WTC11 (cell line): Measurements from ENCODE around the gene CFAP57. TPM values are rescaled to one million over a fixed set of nuclear protein-coding genes. Genes with fewer than 3 reads are reported as not detected.
A peak's percentile ranks its signal among the peaks of the same experiment; 100 is the strongest.

Source experiments
- ATAC-seq: fragments of 200-7000 bp; cut with Tn5 transposase; 2 replicates; pipeline ENCODE4 v1.10.0; 2021; ENCODE audit warnings: mild to moderate bottlenecking, moderate library complexity
- CTCF ChIA-PET: fragments of 300-600 bp; sonication (Branson Sonifier 250); formaldehyde crosslinking; loops from one replicate; lab custom pipeline; 2021; ENCODE audit warnings: antibody characterized with exemption; lab: Charles Lee
- POLR2A ChIA-PET: fragments of 350-600 bp; sonication (Branson Sonifier 250); formaldehyde crosslinking; loops from one replicate; lab custom pipeline; 2021; ENCODE audit warnings: antibody characterized with exemption; lab: Charles Lee
- DNase-seq: peaks from one replicate; pipeline ENCODE4 v3.0.0; 2021; ENCODE audit warnings: low spot score
- H3K27ac Mint-ChIP-seq: 2 replicates; pipeline ENCODE4 v1.8.0; 2021; ENCODE audit warnings: mixed read lengths
- H3K27me3 Mint-ChIP-seq: 2 replicates; pipeline ENCODE4 v1.8.0; 2021; ENCODE audit warnings: low read depth, mild to moderate bottlenecking, moderate library complexity, mixed read lengths
- H3K36me3 Mint-ChIP-seq: 2 replicates; pipeline ENCODE4 v1.8.0; 2021; ENCODE audit warnings: mixed read lengths
- H3K4me1 Mint-ChIP-seq: 2 replicates; pipeline ENCODE4 v1.8.0; 2022; ENCODE audit warnings: mixed read lengths
- H3K4me3 Mint-ChIP-seq: 2 replicates; pipeline ENCODE4 v1.8.0; 2021; ENCODE audit warnings: mild to moderate bottlenecking, moderate library complexity, mixed read lengths
- H3K9me3 Mint-ChIP-seq: 2 replicates; pipeline ENCODE4 v1.8.0; 2021; ENCODE audit warnings: mixed read lengths
- CREB1 ChIP-seq: sonication (generic); formaldehyde crosslinking; IDR thresholded peaks from 2 replicates; pipeline ENCODE4 v1.8.0; 2023; ENCODE audit warnings: mild to moderate bottlenecking, missing genetic modification reagents
- CREM ChIP-seq: sonication (generic); formaldehyde crosslinking; IDR thresholded peaks from 2 replicates; pipeline ENCODE4 v1.8.1; 2022; ENCODE audit warnings: mild to moderate bottlenecking, missing genetic modification reagents, moderate library complexity
- ELF4 ChIP-seq: sonication (generic); formaldehyde crosslinking; IDR thresholded peaks from 2 replicates; pipeline ENCODE4 v1.8.1; 2022; ENCODE audit warnings: low read depth, mild to moderate bottlenecking, moderate library complexity, missing genetic modification reagents
- FOXJ3 ChIP-seq: sonication (generic); formaldehyde crosslinking; IDR thresholded peaks from 2 replicates; pipeline ENCODE4 v1.9.0; 2021; ENCODE audit warnings: missing genetic modification reagents, mild to moderate bottlenecking, borderline replicate concordance
- NFE2L1 ChIP-seq: sonication (generic); formaldehyde crosslinking; IDR thresholded peaks from 2 replicates; pipeline ENCODE4 v1.8.1; 2023; ENCODE audit warnings: missing genetic modification reagents
- NFYB ChIP-seq: sonication (generic); formaldehyde crosslinking; conservative IDR thresholded peaks from 2 replicates; pipeline ENCODE4 v1.8.0; 2022; ENCODE audit warnings: low read depth, missing genetic modification reagents
- PRRX2 ChIP-seq: fragments of 250-450 bp; sonication (Bioruptor Pico); IDR thresholded peaks from 2 replicates; pipeline ENCODE4 v1.8.0; 2021; ENCODE audit warnings: mild to moderate bottlenecking
- RORB ChIP-seq: fragments of 250-450 bp; sonication (Bioruptor Pico); IDR thresholded peaks from 2 replicates; pipeline ENCODE4 v1.9.0; 2021; ENCODE audit warnings: mild to moderate bottlenecking
- SOX15 ChIP-seq: fragments of 250-450 bp; sonication (Bioruptor Pico); IDR thresholded peaks from 2 replicates; pipeline ENCODE4 v1.9.0; 2021; ENCODE audit warnings: mild to moderate bottlenecking
- SP1 ChIP-seq: sonication (generic); formaldehyde crosslinking; conservative IDR thresholded peaks from 2 replicates; pipeline ENCODE4 v1.8.1; 2022; ENCODE audit warnings: missing genetic modification reagents
- ZNF219 ChIP-seq: sonication (generic); formaldehyde crosslinking; IDR thresholded peaks from 2 replicates; pipeline ENCODE4 v1.8.0; 2023; ENCODE audit warnings: missing genetic modification reagents, mild to moderate bottlenecking, borderline replicate concordance
- ZNF317 ChIP-seq: sonication (generic); formaldehyde crosslinking; IDR thresholded peaks from 2 replicates; pipeline ENCODE4 v1.8.1; 2023; ENCODE audit warnings: low read depth, mild to moderate bottlenecking, moderate library complexity, missing genetic modification reagents, borderline replicate concordance
- total RNA-seq: library from RNA; stranded (reverse); gene quantifications from 3 replicates; pipeline ENCODE4 v1.2.3, GENCODE V29; 2021
- TF ChIP-seq, protein P1 (sequence below): sonication (generic); formaldehyde crosslinking; IDR thresholded peaks from 2 replicates; pipeline ENCODE4 v1.8.0; 2023; ENCODE audit warnings: missing genetic modification reagents
- TF ChIP-seq, protein P2 (sequence below): fragments of 200-600 bp; IDR thresholded peaks from 2 replicates; pipeline ENCODE4 v1.8.0; 2022; ENCODE audit warnings: antibody characterized with exemption
- TF ChIP-seq, protein P3 (sequence below): sonication (generic); formaldehyde crosslinking; IDR thresholded peaks from 2 replicates; pipeline ENCODE4 v1.8.1; 2023; ENCODE audit warnings: mild to moderate bottlenecking, moderate library complexity, missing genetic modification reagents
- TF ChIP-seq, protein P4 (sequence below): fragments of 250-450 bp; sonication (Bioruptor Pico); IDR thresholded peaks from 2 replicates; pipeline ENCODE4 v1.9.0; 2021; ENCODE audit warnings: mild to moderate bottlenecking
- TF ChIP-seq, protein P5 (sequence below): sonication (generic); formaldehyde crosslinking; IDR thresholded peaks from 2 replicates; pipeline ENCODE4 v1.8.1; 2022; ENCODE audit warnings: mild to moderate bottlenecking, moderate library complexity, missing genetic modification reagents
- TF ChIP-seq, protein P6 (sequence below): fragments of 250-450 bp; sonication (Bioruptor Pico); IDR thresholded peaks from 2 replicates; pipeline ENCODE4 v1.9.0; 2021; ENCODE audit warnings: mild to moderate bottlenecking

The CFAP57 gene
- total RNA-seq, 1 experiment from 2014 or later: 0.42 TPM

DNA sequence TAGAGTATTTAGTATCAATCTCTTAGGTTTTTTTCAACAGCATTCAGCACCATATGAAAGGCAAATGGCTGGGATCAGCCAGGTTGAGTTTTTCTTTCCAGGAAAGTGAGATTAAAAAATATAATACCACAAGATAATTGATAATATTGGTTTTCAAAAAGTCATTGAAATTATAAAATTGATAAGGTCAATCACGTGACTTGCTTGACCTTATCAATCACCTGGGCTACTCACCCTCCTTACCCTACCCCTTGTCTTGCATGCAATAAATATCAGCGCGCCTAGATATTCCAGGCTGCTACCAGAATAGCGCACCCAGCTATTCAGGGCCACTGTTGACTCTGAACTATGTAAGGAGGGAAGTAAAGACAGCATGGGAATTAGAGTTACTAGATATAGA is 31.5 kb upstream of the CFAP57 start:
- DNase-seq: no peak
- Mint-ChIP-seq H3K27ac (no peak overlapping the region), H3K27me3 (no peaks in the 10 kb centered on the region), H3K9me3 (peaks cover 14% of the 10 kb centered on the region), H3K36me3 (peaks cover 17% of the 10 kb centered on the region), H3K4me3 (no peak overlapping the region), H3K4me1 (peaks cover 15% of the 10 kb centered on the region)
- ChIA-PET CTCF (no interaction called here), POLR2A (no interaction called here)
- TF ChIP-seq, protein P1, sequence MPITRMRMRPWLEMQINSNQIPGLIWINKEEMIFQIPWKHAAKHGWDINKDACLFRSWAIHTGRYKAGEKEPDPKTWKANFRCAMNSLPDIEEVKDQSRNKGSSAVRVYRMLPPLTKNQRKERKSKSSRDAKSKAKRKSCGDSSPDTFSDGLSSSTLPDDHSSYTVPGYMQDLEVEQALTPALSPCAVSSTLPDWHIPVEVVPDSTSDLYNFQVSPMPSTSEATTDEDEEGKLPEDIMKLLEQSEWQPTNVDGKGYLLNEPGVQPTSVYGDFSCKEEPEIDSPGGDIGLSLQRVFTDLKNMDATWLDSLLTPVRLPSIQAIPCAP (CRISPR knock-in tag): no peak
- ATAC-seq: no peak

DNA sequence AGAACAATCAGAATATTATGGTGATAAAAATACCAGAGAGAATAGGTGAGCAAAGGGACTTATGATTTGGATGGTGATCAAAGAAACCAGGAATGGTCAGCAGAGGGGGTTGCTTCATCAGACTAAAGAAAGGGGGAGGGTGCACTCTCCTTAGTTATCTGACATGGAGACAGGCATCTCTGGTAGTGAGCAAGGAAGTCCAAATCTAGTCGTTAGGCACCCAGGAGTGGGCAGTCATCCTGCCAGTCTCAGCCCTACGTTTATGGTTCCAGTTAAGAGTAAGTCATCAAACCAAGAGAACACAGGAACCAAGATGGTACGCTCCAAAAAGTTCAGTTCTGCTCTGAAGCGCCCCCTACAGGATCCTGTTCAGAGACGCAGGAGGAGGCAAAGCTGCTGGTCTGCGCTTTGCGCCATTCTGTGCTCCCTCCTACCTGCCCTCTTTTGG is 28.7 kb upstream of the CFAP57 start:
- peaks cover 17% of the 10 kb centered on the region for H3K4me1 Mint-ChIP-seq
- peaks cover 9% of the 10 kb centered on the region for H3K36me3 Mint-ChIP-seq
- H3K27ac Mint-ChIP-seq: no peak overlapping the region
- TF ChIP-seq ZNF317 (no peak), SP1 (CRISPR knock-in tag) (0 out of 2 replicates have a peak, but pooled peaks have one; percentile 33), PRRX2 (CRISPR knock-in tag) (no peak), ZNF219 (CRISPR knock-in tag) (no peak)
- TF ChIP-seq, protein P2, sequence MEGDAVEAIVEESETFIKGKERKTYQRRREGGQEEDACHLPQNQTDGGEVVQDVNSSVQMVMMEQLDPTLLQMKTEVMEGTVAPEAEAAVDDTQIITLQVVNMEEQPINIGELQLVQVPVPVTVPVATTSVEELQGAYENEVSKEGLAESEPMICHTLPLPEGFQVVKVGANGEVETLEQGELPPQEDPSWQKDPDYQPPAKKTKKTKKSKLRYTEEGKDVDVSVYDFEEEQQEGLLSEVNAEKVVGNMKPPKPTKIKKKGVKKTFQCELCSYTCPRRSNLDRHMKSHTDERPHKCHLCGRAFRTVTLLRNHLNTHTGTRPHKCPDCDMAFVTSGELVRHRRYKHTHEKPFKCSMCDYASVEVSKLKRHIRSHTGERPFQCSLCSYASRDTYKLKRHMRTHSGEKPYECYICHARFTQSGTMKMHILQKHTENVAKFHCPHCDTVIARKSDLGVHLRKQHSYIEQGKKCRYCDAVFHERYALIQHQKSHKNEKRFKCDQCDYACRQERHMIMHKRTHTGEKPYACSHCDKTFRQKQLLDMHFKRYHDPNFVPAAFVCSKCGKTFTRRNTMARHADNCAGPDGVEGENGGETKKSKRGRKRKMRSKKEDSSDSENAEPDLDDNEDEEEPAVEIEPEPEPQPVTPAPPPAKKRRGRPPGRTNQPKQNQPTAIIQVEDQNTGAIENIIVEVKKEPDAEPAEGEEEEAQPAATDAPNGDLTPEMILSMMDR: peak; percentile 89
- TF ChIP-seq, protein P3, sequence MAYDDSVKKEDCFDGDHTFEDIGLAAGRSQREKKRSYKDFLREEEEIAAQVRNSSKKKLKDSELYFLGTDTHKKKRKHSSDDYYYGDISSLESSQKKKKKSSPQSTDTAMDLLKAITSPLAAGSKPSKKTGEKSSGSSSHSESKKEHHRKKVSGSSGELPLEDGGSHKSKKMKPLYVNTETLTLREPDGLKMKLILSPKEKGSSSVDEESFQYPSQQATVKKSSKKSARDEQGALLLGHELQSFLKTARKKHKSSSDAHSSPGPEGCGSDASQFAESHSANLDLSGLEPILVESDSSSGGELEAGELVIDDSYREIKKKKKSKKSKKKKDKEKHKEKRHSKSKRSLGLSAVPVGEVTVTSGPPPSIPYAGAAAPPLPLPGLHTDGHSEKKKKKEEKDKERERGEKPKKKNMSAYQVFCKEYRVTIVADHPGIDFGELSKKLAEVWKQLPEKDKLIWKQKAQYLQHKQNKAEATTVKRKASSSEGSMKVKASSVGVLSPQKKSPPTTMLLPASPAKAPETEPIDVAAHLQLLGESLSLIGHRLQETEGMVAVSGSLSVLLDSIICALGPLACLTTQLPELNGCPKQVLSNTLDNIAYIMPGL (CRISPR knock-in tag): no peak
- DNase-seq (peak; percentile 66), ATAC-seq (peak; percentile 10; the same call in 1 of the 2 replicates)
- ChIA-PET CTCF (interaction anchor here (0.6 to 1.6 kb wide), 17 partner anchors 10 to 312 kb away, joined by 3 to 13 read pairs (median 4); partner anchors contain the start of genes CFAP57, EBNA1BP2 and ZNF691), POLR2A (no interaction called here)
- peak overlapping the region; percentile 17; the same call in 1 of the 2 replicates for H3K4me3 Mint-ChIP-seq
- H3K9me3 Mint-ChIP-seq: peaks cover 6% of the 10 kb centered on the region
- peaks cover under 1% of the 10 kb centered on the region; the same call in 1 of the 2 replicates for H3K27me3 Mint-ChIP-seq

DNA sequence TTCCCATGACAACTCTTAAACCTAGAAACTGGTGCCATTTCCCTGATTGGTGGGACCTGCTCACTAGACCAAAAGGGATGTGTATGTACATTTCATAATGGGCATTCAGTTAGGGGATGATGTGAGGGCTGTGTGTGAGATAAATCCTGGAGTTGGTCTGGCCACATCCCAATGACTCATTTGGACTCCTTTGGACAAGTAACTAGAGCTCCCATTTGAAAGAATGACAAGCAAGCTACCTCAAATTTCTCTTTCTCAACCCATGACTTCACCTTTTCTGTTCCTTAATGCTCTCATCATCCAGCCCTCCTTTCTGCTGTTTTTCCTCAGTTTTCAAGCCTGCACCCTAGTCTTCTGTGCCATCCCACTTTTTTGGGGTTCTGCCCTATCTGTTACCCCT is 27.9 kb upstream of the CFAP57 start:
- CTCF ChIA-PET: interaction anchor here (0.6 to 1.6 kb wide), 17 partner anchors 10 to 313 kb away, joined by 3 to 13 read pairs (median 4); partner anchors contain the start of genes CFAP57, EBNA1BP2 and ZNF691
- ATAC-seq: no peak
- TF ChIP-seq ELF4 (CRISPR knock-in tag): no peak
- TF ChIP-seq NFYB: no peak
- TF ChIP-seq, protein P4, sequence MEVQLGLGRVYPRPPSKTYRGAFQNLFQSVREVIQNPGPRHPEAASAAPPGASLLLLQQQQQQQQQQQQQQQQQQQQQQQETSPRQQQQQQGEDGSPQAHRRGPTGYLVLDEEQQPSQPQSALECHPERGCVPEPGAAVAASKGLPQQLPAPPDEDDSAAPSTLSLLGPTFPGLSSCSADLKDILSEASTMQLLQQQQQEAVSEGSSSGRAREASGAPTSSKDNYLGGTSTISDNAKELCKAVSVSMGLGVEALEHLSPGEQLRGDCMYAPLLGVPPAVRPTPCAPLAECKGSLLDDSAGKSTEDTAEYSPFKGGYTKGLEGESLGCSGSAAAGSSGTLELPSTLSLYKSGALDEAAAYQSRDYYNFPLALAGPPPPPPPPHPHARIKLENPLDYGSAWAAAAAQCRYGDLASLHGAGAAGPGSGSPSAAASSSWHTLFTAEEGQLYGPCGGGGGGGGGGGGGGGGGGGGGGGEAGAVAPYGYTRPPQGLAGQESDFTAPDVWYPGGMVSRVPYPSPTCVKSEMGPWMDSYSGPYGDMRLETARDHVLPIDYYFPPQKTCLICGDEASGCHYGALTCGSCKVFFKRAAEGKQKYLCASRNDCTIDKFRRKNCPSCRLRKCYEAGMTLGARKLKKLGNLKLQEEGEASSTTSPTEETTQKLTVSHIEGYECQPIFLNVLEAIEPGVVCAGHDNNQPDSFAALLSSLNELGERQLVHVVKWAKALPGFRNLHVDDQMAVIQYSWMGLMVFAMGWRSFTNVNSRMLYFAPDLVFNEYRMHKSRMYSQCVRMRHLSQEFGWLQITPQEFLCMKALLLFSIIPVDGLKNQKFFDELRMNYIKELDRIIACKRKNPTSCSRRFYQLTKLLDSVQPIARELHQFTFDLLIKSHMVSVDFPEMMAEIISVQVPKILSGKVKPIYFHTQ (CRISPR knock-in tag): no peak
- no peak for TF ChIP-seq SOX15 (CRISPR knock-in tag)
- no peak for TF ChIP-seq NFE2L1 (CRISPR knock-in tag)
- TF ChIP-seq, protein P5, sequence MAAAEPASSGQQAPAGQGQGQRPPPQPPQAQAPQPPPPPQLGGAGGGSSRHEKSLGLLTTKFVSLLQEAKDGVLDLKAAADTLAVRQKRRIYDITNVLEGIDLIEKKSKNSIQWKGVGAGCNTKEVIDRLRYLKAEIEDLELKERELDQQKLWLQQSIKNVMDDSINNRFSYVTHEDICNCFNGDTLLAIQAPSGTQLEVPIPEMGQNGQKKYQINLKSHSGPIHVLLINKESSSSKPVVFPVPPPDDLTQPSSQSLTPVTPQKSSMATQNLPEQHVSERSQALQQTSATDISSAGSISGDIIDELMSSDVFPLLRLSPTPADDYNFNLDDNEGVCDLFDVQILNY (CRISPR knock-in tag): no peak
- no peak for TF ChIP-seq RORB (CRISPR knock-in tag)
- TF ChIP-seq CREB1: no peak
- no peak for TF ChIP-seq FOXJ3 (CRISPR knock-in tag)
- TF ChIP-seq CREM (CRISPR knock-in tag): no peak
- TF ChIP-seq, protein P6, sequence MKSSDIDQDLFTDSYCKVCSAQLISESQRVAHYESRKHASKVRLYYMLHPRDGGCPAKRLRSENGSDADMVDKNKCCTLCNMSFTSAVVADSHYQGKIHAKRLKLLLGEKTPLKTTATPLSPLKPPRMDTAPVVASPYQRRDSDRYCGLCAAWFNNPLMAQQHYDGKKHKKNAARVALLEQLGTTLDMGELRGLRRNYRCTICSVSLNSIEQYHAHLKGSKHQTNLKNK (CRISPR knock-in tag): no peak
- TF ChIP-seq, all 79 proteins: peak for 0
- DNase-seq: no peak
- no peak overlapping the region for H3K4me3 Mint-ChIP-seq
- peaks cover 8% of the 10 kb centered on the region for H3K36me3 Mint-ChIP-seq
- POLR2A ChIA-PET: no interaction called here
- H3K27ac Mint-ChIP-seq: no peak overlapping the region
- H3K9me3 Mint-ChIP-seq: peaks cover 6% of the 10 kb centered on the region
- H3K27me3 Mint-ChIP-seq: peaks cover 4% of the 10 kb centered on the region; the same call in 1 of the 2 replicates
- H3K4me1 Mint-ChIP-seq: peaks cover 24% of the 10 kb centered on the region
